COLO668 (cell line): ENCODE results near the gene EVI5.
A peak's percentile ranks its signal among the peaks of the same experiment; 100 is the strongest.
"Not testable (repeated sequence)": the region's sequence is repeated elsewhere in the genome, so short reads cannot be mapped to it uniquely, and the experiment has no call there.

Experiments
- DNase-seq: peaks from one replicate; lab custom pipeline; 2025; ENCODE audit not compliant: unreplicated experiment; lab: John Stamatoyannopoulos, UW

The EVI5 gene

GRCh38 chr1:92749024-92749634, 35.8 kb downstream of the EVI5 start:
- DNase-seq = peak; percentile 37

GRCh38 chr1:92748138-92748537, 36.8 kb downstream of the EVI5 start:
- DNase-seq = no peak

- no peak for DNase-seq
Observed at GRCh38 chr1:92747735-92748134, 37.2 kb downstream of the EVI5 start.

DNA sequence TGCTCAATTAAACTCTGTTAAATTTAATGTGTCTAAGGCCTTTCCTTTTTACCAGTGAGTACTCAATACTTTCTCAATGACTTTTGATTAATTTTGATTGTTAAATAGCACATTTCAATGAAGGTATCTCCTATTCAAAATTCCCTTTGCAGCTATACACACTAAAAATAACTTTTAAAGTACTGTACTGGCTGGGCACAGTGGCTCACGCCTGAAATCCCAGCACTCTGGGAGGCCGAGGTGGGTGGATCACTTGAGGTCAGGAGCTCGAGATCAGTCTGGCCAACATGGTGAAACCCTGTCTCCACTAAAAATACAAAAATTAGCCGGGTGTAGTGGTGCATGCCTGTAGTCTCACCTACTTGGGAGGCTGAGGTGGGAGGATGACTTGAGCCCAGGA, 38.7 kb downstream of the EVI5 start:
- DNase-seq = not testable (repeated sequence)

DNA sequence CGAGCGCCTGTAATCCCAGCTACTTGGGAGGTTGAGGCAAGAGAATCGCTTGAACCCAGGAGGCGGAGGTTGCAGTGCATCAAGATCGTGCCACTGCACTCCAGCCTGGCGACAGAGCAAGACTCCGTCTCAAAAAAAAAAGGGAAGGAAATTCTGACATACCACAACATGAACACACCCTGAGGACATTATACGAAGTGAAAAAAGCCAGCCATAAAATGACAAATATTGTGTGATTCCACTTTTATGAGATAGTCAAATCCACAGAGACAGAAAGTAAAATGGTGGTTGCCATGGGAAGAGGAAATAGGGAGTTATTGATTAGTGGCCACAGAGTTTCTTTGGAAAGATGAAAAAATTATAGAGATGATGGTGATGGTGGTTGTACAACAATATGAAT, 41.7 kb downstream of the EVI5 start:
- DNase-seq = no peak

DNA sequence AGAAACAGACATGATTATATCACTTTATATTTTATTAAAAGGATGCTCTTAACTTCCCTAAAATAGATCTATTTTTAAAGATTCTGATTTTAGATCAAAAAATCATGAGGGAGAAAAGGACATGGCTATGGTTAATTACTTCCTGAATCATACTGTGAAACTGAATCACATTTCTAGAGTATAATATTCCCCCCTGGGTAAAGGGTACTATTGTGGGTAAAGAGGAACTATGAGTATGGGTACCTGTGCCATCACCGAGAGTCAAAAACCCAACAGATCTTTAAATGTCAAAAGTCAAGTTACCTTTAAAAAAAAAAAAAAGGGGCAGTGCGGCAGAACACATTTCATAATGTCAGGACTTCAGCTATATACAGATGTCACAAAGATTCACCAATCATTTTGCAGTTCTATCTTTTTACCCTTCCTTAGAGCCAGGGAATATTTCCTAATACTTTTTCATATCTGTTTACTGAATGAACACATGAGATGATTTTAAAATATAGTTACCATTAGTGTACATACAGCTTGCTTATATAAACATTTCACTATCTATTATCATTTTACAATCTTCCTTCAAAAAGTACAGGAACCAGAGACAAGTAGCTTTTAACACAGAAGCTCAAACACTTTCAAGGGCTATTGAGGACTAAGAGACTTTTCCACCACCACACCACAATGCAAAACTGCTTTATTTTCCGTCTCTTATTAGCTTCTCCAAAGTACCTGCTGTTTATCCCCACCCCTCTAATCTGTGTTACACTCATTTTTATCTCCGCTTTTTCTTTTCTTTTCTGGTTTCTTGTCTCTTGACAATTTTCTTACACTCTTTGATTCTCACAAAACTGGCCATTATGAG, 45.0 kb downstream of the EVI5 start:
- DNase-seq = no peak

GRCh38 chr1:92736395-92736794, 48.5 kb downstream of the EVI5 start:
- DNase-seq = no peak

- DNase-seq = no peak
Observed at GRCh38 chr1:92730476-92730875, 54.4 kb downstream of the EVI5 start.

DNA sequence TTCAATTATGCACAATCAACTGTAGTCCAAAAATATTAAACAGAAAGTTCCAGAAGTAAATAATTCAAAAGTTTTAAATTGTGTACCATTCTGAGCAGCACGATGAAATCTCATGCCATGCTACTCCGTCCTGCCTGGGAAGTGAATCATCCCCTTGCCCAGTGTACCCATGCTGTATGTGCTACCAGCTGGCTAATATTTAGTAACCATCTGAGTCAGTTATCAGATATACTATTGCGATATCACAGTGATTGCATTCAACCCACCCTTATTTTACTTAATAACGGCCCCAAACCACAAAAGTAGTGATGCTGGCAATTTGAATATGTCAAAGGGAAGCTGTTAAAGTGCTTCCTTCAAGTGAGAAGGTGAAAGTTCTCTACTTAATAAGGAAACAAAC, 56.2 kb downstream of the EVI5 start:
- no peak for DNase-seq

- DNase-seq = not testable (repeated sequence)
Observed at GRCh38 chr1:92723713-92724112, 61.2 kb downstream of the EVI5 start.

DNA sequence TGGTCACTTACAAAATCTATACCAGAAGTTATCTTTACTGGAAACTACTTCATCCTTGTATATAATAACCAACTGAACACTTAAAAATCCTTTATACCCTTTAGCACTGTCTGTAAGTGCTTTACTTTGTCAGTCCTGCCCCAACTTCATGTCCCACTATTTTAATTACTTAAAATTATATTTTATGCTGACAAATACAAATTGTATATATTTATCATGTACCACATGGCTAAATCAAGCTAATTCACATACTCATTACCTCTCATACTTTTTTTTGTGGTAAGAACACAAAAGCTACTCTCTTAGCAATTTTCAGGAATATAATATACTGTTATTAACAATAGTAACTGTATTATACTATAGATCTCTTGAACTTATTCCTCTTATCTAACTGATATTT, 63.0 kb downstream of the EVI5 start:
- DNase-seq = no peak

DNA sequence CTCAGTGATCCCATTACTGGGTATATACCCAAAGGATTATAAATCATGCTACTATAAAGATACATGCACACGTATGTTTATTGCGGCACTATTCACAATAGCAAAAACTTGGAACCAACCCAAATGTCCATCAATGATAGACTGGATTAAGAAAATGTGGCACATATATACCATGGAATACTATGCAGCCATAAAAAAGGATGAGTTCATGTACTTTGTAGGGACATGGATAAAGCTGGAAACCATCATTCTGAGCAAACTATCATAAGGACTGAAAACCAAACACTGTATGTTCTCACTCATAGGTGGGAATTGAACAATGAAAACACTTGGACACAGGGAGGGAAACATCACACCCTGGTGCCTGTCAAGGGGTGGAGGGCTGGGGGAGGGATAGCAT, 63.8 kb downstream of the EVI5 start:
- not testable (repeated sequence) for DNase-seq

DNA sequence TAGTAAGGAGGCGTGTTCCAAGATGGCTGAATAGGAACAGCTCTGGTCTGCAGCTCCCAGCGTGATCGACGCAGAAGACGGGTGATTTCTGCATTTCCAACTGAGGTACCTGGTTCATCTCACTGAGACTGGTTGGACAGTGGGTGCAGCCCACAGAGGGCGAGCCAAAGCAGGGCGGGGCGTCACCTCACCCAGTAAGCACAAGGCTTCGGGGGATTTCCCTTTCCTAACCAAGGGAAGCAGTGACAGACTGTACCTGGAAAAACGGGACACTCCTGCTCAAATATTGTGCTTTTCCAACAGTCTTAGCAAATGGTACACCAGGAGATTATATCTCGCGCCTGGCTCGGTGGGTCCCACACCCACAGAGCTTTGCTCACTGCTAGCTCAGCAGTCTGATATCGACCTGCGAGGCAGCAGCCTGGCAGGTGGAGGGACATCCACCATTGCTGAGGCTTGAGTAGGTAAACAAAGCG, 69.4 kb downstream of the EVI5 start:
- not testable (repeated sequence) for DNase-seq

GRCh38 chr1:92713939-92714338, 71.0 kb downstream of the EVI5 start:
- DNase-seq = no peak

DNA sequence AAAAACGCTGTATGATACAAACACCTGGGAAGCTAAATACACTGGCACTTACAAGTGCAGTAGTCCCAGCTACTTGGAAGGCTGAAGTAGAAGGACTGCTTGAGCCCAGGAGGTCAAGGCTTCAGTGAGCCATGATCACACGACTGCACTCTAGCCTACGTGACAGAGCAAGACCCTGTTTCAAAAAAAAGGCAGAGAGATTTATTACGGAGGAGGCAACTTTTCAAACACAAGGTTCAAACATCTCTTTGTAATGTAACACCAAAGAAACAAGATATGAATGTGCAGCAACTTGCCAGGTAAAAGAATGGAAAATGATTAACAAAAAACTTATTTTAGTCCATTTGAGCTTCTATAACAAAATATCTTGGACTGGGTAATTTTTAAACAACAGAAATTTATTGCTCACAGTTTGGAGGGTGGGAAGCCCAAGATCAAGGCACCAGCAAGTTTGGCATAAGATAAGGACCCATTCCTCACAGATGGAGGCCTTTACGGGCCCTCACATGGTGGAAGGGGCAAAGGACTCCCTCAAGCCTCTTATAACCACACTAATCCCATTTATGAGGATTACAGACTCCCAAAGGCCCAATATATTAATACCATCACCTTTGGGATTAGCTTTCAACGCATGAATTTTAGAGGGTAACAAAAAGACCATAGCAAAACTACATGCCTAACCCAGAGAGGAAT, 73.3 kb downstream of the EVI5 start:
- DNase-seq = no peak

GRCh38 chr1:92709738-92710137, 75.2 kb downstream of the EVI5 start:
- DNase-seq = peak; percentile 68

- DNase-seq = no peak
Observed at GRCh38 chr1:92708368-92708950, 76.4 kb downstream of the EVI5 start.

- DNase-seq = no peak
Observed at GRCh38 chr1:92707709-92708108, 77.2 kb downstream of the EVI5 start.

GRCh38 chr1:92707292-92707691, 77.6 kb downstream of the EVI5 start:
- no peak for DNase-seq

- no peak for DNase-seq
Observed at GRCh38 chr1:92705446-92705845, 79.5 kb downstream of the EVI5 start.

- DNase-seq = no peak
Observed at GRCh38 chr1:92701147-92701546, 83.8 kb downstream of the EVI5 start.
